ENCODE data around the gene POLE2. TPM values are rescaled to one million over a fixed set of nuclear protein-coding genes. Genes with fewer than 3 reads are reported as not detected.

The POLE2 gene
- polyA plus RNA-seq, 2 donors: 7.0 to 8.0 TPM

GRCh38 chr14:49637534-49638078 lies 50.4 kb downstream of the POLE2 start:
- no peaks in the 10 kb centered on the region for H3K36me3 ChIP-seq (ENCODE audit: control insufficient read depth in 2 of 2, insufficient read depth in 2 of 2, low read length in 1 of 2)
- H3K9me3 ChIP-seq (ENCODE audit: control insufficient read depth in 2 of 2, insufficient read depth in 1 of 2, low read depth in 1 of 2, low read length in 1 of 2): no peaks in the 10 kb centered on the region
- H3K27ac ChIP-seq (ENCODE audit: low read depth in 2 of 2, low read length in 1 of 2): no peak overlapping the region
- H3K27me3 ChIP-seq (ENCODE audit: control insufficient read depth in 1 of 2, insufficient read depth in 2 of 2, low read length in 2 of 2): no peaks in the 10 kb centered on the region
- no peak overlapping the region for H3K4me3 ChIP-seq (ENCODE audit: low read depth in 1 of 2, low read length in 2 of 2)
- H3K4me1 ChIP-seq (ENCODE audit: control insufficient read depth in 2 of 2, insufficient read depth in 2 of 2, low read length in 1 of 2): no peaks in the 10 kb centered on the region
- WGBS, 2 donors: 77 to 88% methylated on average over 3 of the region's 3 CpGs

- Histone ChIP-seq H3K27ac (ENCODE audit: low read depth in 2 of 2, low read length in 1 of 2) (no peak overlapping the region), H3K27me3 (ENCODE audit: control insufficient read depth in 1 of 2, insufficient read depth in 2 of 2, low read length in 2 of 2) (no peaks in the 10 kb centered on the region), H3K4me1 (ENCODE audit: control insufficient read depth in 2 of 2, insufficient read depth in 2 of 2, low read length in 1 of 2) (no peaks in the 10 kb centered on the region), H3K36me3 (ENCODE audit: control insufficient read depth in 2 of 2, insufficient read depth in 2 of 2, low read length in 1 of 2) (no peaks in the 10 kb centered on the region), H3K4me3 (ENCODE audit: low read depth in 1 of 2, low read length in 2 of 2) (no peak overlapping the region), H3K9me3 (ENCODE audit: control insufficient read depth in 2 of 2, insufficient read depth in 1 of 2, low read depth in 1 of 2, low read length in 1 of 2) (no peaks in the 10 kb centered on the region)
- WGBS, 2 donors: 90 to 93% methylated on average over 1 of the region's 1 CpG
Observed at GRCh38 chr14:49636866-49637265, 51.1 kb downstream of the POLE2 start.

- H3K27ac ChIP-seq (ENCODE audit: low read depth in 2 of 2, low read length in 1 of 2): peak within 1 kb of the TSS; percentile 97 to 98
- no peaks in the 10 kb centered on the region for H3K36me3 ChIP-seq (ENCODE audit: control insufficient read depth in 2 of 2, insufficient read depth in 2 of 2, low read length in 1 of 2)
- peak within 1 kb of the TSS; percentile 75 to 81 for H3K4me3 ChIP-seq (ENCODE audit: low read depth in 1 of 2, low read length in 2 of 2)
- no peaks in the 10 kb centered on the region for H3K4me1 ChIP-seq (ENCODE audit: control insufficient read depth in 2 of 2, insufficient read depth in 2 of 2, low read length in 1 of 2)
- 0% methylated on average over 73 to 80 of the region's 80 CpGs for WGBS, 2 donors
- H3K9me3 ChIP-seq (ENCODE audit: control insufficient read depth in 2 of 2, insufficient read depth in 1 of 2, low read depth in 1 of 2, low read length in 1 of 2): no peaks in the 10 kb centered on the region
- no peaks in the 10 kb centered on the region for H3K27me3 ChIP-seq (ENCODE audit: control insufficient read depth in 1 of 2, insufficient read depth in 2 of 2, low read length in 2 of 2)
Observed at GRCh38 chr14:49634547-49635334, 53.3 kb downstream of the POLE2 start, which contains the start of gene DNAAF2. DNAAF2 (minus strand) TSS chr14:49635244; CDS start chr14:49635149, 95 bp downstream.

DNA sequence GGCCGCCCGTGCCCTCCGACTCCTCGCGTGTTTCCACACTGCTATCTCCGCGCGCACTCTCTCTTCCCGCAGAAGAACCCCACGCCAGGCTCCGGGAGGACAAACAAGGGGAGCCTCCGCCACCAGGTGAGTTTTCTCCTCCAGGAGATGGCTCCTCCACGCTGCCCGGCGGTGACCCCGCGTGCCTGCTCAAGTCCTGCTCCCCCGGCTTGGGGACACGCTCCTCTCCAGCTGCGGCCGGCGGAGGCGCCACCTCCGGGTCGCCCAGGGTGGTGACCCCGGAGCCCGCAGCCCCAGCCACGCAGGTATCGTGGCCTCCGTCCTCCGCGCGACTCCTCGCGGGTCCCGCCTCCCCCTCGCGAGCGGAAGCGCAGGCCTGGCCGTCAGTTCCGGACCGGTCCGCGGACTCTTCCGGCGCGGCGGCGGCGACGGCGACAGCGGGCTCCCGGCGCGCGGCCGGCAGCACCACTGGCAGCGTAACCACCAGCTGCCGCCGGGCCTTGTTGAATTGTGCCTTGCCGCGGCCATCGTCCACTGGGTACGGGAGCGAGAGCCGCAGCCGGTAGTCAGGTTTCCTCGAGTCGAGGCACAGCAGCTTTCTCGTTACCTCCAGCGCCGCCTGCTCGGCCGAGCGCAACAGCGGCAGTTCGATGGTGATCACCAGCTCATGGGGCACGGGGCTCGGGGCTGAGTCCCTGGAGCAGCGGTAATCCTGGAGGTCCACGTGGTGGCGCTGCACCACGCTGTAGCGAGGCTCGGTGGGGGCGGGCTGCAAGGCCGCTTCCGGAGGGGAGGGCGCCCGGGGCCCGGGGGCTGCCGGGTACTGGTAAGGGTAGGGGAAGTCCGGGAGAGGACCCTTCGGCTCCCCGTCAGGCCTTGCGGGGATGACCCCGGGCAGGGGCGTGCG lies 54.1 kb downstream of the POLE2 start:
- Histone ChIP-seq H3K36me3 (ENCODE audit: control insufficient read depth in 2 of 2, insufficient read depth in 2 of 2, low read length in 1 of 2) (no peaks in the 10 kb centered on the region), H3K27me3 (ENCODE audit: control insufficient read depth in 1 of 2, insufficient read depth in 2 of 2, low read length in 2 of 2) (no peaks in the 10 kb centered on the region), H3K4me3 (ENCODE audit: low read depth in 1 of 2, low read length in 2 of 2) (peak overlapping the region; percentile 75 to 81), H3K4me1 (ENCODE audit: control insufficient read depth in 2 of 2, insufficient read depth in 2 of 2, low read length in 1 of 2) (no peaks in the 10 kb centered on the region), H3K9me3 (ENCODE audit: control insufficient read depth in 2 of 2, insufficient read depth in 1 of 2, low read depth in 1 of 2, low read length in 1 of 2) (no peaks in the 10 kb centered on the region), H3K27ac (ENCODE audit: low read depth in 2 of 2, low read length in 1 of 2) (peak overlapping the region; percentile 97 to 98)
- WGBS, 2 donors: 0 to 1% methylated on average over 84 to 101 of the region's 101 CpGs

DNA sequence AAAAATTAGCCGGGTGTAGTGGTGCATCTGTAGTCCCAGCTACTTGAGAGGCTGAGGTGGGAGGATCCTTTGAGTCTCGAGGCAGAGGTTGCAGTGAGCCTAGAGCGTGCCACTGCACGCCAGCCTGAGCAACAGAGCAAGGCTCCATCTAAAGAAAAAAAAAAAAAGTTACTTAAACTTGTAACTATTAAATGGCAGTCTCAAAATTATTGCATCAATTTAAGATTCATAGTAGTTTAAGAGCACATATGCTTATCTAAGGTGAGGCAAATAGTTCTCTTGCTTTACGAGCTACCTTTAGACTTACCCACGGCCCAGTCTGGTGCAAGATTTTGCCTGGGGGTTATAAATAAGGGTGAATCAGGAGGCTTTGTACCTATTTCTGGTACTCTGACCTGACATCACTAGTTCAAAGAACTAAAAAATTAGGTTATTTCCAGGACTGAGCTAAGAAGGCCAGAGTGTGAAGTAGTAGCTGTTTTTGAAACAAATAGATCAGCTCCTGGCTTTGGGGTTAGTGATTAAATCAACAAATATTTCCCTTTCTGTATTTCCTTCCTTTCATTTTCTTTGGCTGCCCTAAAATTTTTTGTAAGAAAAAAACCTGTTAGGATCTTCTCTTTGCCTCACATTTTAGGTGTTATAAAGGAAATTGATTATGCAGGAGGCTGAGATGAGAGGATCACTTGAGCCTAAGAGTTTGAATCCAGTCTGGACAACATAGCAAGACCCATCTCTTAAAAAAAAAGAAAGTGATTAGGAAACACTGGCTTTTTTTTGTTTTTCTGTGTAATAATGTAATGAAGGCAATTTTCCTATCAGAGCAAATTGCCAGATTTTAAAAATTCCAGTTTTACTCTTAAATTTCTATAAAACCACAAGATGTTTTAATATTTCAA lies 63.8 kb downstream of the POLE2 start:
- WGBS, 2 donors: 41 to 47% methylated on average over 6 of the region's 6 CpGs
- no peaks in the 10 kb centered on the region for H3K27me3 ChIP-seq (ENCODE audit: control insufficient read depth in 1 of 2, insufficient read depth in 2 of 2, low read length in 2 of 2)
- H3K4me3 ChIP-seq (ENCODE audit: low read depth in 1 of 2, low read length in 2 of 2): no peak overlapping the region
- H3K4me1 ChIP-seq (ENCODE audit: control insufficient read depth in 2 of 2, insufficient read depth in 2 of 2, low read length in 1 of 2): peaks cover 0 to 8% of the 10 kb centered on the region in 2 donors
- no peaks in the 10 kb centered on the region for H3K9me3 ChIP-seq (ENCODE audit: control insufficient read depth in 2 of 2, insufficient read depth in 1 of 2, low read depth in 1 of 2, low read length in 1 of 2)
- H3K36me3 ChIP-seq (ENCODE audit: control insufficient read depth in 2 of 2, insufficient read depth in 2 of 2, low read length in 1 of 2): peaks cover 0 to 4% of the 10 kb centered on the region in 2 donors
- H3K27ac ChIP-seq (ENCODE audit: low read depth in 2 of 2, low read length in 1 of 2): no peak overlapping the region

GRCh38 chr14:49623387-49623786 lies 64.6 kb downstream of the POLE2 start:
- Histone ChIP-seq H3K9me3 (ENCODE audit: control insufficient read depth in 2 of 2, insufficient read depth in 1 of 2, low read depth in 1 of 2, low read length in 1 of 2) (no peaks in the 10 kb centered on the region), H3K27ac (ENCODE audit: low read depth in 2 of 2, low read length in 1 of 2) (no peak overlapping the region), H3K27me3 (ENCODE audit: control insufficient read depth in 1 of 2, insufficient read depth in 2 of 2, low read length in 2 of 2) (no peaks in the 10 kb centered on the region), H3K4me3 (ENCODE audit: low read depth in 1 of 2, low read length in 2 of 2) (no peak overlapping the region), H3K36me3 (ENCODE audit: control insufficient read depth in 2 of 2, insufficient read depth in 2 of 2, low read length in 1 of 2) (peaks cover 0 to 4% of the 10 kb centered on the region in 2 donors), H3K4me1 (ENCODE audit: control insufficient read depth in 2 of 2, insufficient read depth in 2 of 2, low read length in 1 of 2) (peaks cover 0 to 8% of the 10 kb centered on the region in 2 donors)
- WGBS, 2 donors: 36 to 45% methylated on average over 3 of the region's 3 CpGs

DNA sequence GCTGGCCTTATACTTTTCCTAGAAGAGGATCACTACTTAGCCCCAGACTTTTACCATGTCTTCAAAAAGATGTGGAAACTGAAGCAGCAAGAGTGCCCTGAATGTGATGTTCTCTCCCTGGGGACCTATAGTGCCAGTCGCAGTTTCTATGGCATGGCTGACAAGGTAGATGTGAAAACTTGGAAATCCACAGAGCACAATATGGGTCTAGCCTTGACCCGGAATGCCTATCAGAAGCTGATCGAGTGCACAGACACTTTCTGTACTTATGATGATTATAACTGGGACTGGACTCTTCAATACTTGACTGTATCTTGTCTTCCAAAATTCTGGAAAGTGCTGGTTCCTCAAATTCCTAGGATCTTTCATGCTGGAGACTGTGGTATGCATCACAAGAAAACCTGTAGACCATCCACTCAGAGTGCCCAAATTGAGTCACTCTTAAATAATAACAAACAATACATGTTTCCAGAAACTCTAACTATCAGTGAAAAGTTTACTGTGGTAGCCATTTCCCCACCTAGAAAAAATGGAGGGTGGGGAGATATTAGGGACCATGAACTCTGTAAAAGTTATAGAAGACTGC lies 65.9 kb downstream of the POLE2 start:
- WGBS, 2 donors: 37 to 55% methylated on average over 3 of the region's 3 CpGs
- peak overlapping the region in 1 of 2 donors; percentile 84 for H3K4me3 ChIP-seq (ENCODE audit: low read depth in 1 of 2, low read length in 2 of 2)
- H3K27me3 ChIP-seq (ENCODE audit: control insufficient read depth in 1 of 2, insufficient read depth in 2 of 2, low read length in 2 of 2): no peaks in the 10 kb centered on the region
- peaks cover 0 to 4% of the 10 kb centered on the region in 2 donors for H3K36me3 ChIP-seq (ENCODE audit: control insufficient read depth in 2 of 2, insufficient read depth in 2 of 2, low read length in 1 of 2)
- H3K27ac ChIP-seq (ENCODE audit: low read depth in 2 of 2, low read length in 1 of 2): peak overlapping the region in 1 of 2 donors; percentile 9
- peaks cover 0 to 8% of the 10 kb centered on the region in 2 donors for H3K4me1 ChIP-seq (ENCODE audit: control insufficient read depth in 2 of 2, insufficient read depth in 2 of 2, low read length in 1 of 2)
- no peaks in the 10 kb centered on the region for H3K9me3 ChIP-seq (ENCODE audit: control insufficient read depth in 2 of 2, insufficient read depth in 1 of 2, low read depth in 1 of 2, low read length in 1 of 2)

GRCh38 chr14:49621114-49621881 lies 66.7 kb downstream of the POLE2 start:
- peak overlapping the region; percentile 84 to 94 for H3K4me3 ChIP-seq (ENCODE audit: low read depth in 1 of 2, low read length in 2 of 2)
- no peaks in the 10 kb centered on the region for H3K27me3 ChIP-seq (ENCODE audit: control insufficient read depth in 1 of 2, insufficient read depth in 2 of 2, low read length in 2 of 2)
- H3K9me3 ChIP-seq (ENCODE audit: control insufficient read depth in 2 of 2, insufficient read depth in 1 of 2, low read depth in 1 of 2, low read length in 1 of 2): no peaks in the 10 kb centered on the region
- peak overlapping the region; percentile 92 to 100 for H3K27ac ChIP-seq (ENCODE audit: low read depth in 2 of 2, low read length in 1 of 2)
- H3K4me1 ChIP-seq (ENCODE audit: control insufficient read depth in 2 of 2, insufficient read depth in 2 of 2, low read length in 1 of 2): peaks cover 0 to 8% of the 10 kb centered on the region in 2 donors
- H3K36me3 ChIP-seq (ENCODE audit: control insufficient read depth in 2 of 2, insufficient read depth in 2 of 2, low read length in 1 of 2): peaks cover 0 to 1% of the 10 kb centered on the region in 2 donors
- 1 to 2% methylated on average over 60 to 65 of the region's 65 CpGs for WGBS, 2 donors

Measured in esophagus (tissue), 2 donors.